PC-3 (cell line): ENCODE data around the gene ITFG2.

Source experiments
- CTCF ChIP-seq: fragments of 300-600 bp; sonication (generic); conservative IDR thresholded peaks from 2 replicates; pipeline ENCODE4 v1.5.1; 2017; ENCODE audit warnings: antibody characterized with exemption, low read depth, mild to moderate bottlenecking, low read length
- EZH2 ChIP-seq: fragments of 300-600 bp; sonication (generic); IDR thresholded peaks from one replicate; pipeline ENCODE4 v1.6.1; 2017; ENCODE audit warnings: antibody characterized with exemption, mild to moderate bottlenecking, low read length; ENCODE audit not compliant: unreplicated experiment
- EZH2phosphoT487 ChIP-seq: fragments of 300-600 bp; sonication (generic); IDR thresholded peaks from 2 replicates; pipeline ENCODE4 v1.6.1; 2018; ENCODE audit warnings: mild to moderate bottlenecking, antibody characterized with exemption, low read length, borderline replicate concordance

GRCh38 chr12:2835691-2836403 lies 23.4 kb downstream of the ITFG2 start:
- TF ChIP-seq CTCF (no peak), EZH2 (no peak), EZH2phosphoT487 (no peak)
